Stimulated activated memory B cell treated with anti-CD40 and anti-IgM and Interleukin-4, amounts not matched to agents 10 μg/mL and 1 μg/mL and 100 μg/mL, for 72 hours (primary cell): ENCODE measurements around the gene CPNE5.

ENCODE experiments used
- ATAC-seq: fragments of 150-1000 bp; cut with Tn5 transposase; 2 replicates; pipeline ENCODE4 v1.10.0; 2021
- H3K27ac Mint-ChIP-seq: one replicate; pipeline ENCODE4 v1.8.0; 2022; ENCODE audit warnings: mild to moderate bottlenecking, mixed read lengths
- H3K27me3 Mint-ChIP-seq: one replicate; pipeline ENCODE4 v1.8.0; 2022; ENCODE audit warnings: mixed read lengths
- H3K36me3 Mint-ChIP-seq: one replicate; pipeline ENCODE4 v1.8.0; 2022; ENCODE audit warnings: mixed read lengths
- H3K4me1 Mint-ChIP-seq: one replicate; pipeline ENCODE4 v1.8.0; 2022; ENCODE audit warnings: mixed read lengths
- H3K4me3 Mint-ChIP-seq: one replicate; pipeline ENCODE4 v1.8.0; 2022; ENCODE audit warnings: mild to moderate bottlenecking, moderate library complexity, mixed read lengths
- H3K9me3 Mint-ChIP-seq: one replicate; pipeline ENCODE4 v1.8.0; 2022; ENCODE audit warnings: mixed read lengths

The CPNE5 gene

GRCh38 chr6:36803482-36803881, 35.8 kb downstream of the CPNE5 start:
- no peak for ATAC-seq
- no peak overlapping the region for H3K27ac Mint-ChIP-seq
- no peaks in the 10 kb centered on the region for H3K9me3 Mint-ChIP-seq
- no peak overlapping the region for H3K4me3 Mint-ChIP-seq
- peaks cover 37% of the 10 kb centered on the region for H3K27me3 Mint-ChIP-seq
- H3K4me1 Mint-ChIP-seq: no peaks in the 10 kb centered on the region
- no peaks in the 10 kb centered on the region for H3K36me3 Mint-ChIP-seq

DNA sequence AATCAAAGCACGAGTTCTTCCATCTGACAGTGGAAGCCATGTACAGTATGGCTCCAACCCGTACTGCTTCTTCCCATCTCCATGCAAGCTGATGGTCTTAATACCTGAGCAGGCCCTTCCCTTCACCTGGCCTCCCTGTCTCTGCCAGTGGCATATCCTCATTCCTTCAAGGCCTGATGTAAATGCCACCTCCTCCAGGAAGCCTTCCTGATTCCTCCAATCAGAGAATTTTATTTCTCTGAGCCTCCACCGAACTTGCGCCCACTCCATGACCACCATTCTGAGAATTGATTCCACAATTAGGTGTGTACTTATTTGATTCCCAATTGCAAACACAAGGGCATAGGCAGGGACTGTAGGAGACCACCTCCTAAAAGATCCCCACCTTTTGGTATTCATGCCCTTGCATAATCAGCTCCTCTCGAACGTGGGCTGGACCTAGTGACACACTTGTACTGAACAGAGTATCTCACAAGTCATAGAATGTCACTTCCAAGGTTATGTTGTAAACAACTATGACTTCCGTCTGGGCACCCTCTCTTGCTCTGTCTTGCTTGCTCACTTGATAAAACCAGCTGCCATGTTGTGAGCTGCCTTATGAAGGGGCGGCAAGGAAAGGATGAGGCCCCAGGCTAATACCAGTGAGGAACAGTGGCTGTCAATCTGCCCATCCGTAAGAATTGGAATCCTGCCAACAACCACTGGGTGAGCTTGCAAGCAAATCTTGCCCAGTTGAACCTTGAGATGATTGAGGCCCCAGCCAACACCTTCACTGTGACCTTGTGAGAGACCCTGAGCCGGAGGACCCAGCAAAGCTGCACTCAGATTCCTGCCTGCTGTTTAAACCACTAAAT, 38.8 kb downstream of the CPNE5 start:
- Mint-ChIP-seq H3K27ac (no peak overlapping the region), H3K4me3 (no peak overlapping the region), H3K27me3 (peaks cover 19% of the 10 kb centered on the region), H3K9me3 (no peaks in the 10 kb centered on the region), H3K4me1 (no peaks in the 10 kb centered on the region), H3K36me3 (no peaks in the 10 kb centered on the region)
- no peak for ATAC-seq

DNA sequence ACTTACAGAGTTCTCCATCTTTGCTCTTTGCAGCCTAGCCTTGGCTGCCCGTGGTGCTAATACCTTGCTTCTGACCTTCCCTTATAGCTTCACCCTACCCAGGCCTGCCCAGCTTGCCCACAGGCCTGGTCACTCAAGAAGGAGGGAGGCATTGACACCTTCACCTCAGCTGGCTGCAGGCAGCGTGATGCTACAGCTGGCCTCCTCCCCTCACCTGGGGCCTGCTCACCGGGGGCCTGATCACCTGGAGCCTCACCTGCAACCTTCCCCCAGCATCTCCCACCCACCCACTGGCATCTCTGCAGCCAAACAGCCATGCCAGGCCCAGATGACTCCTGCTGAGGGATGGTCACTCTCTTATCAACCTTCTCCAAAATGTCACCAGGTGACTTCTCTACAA, 40.4 kb downstream of the CPNE5 start:
- Mint-ChIP-seq H3K4me3 (no peak overlapping the region), H3K36me3 (no peaks in the 10 kb centered on the region), H3K27me3 (peaks cover 28% of the 10 kb centered on the region), H3K4me1 (peaks cover 2% of the 10 kb centered on the region), H3K9me3 (no peaks in the 10 kb centered on the region), H3K27ac (no peak overlapping the region)
- ATAC-seq: no peak

DNA sequence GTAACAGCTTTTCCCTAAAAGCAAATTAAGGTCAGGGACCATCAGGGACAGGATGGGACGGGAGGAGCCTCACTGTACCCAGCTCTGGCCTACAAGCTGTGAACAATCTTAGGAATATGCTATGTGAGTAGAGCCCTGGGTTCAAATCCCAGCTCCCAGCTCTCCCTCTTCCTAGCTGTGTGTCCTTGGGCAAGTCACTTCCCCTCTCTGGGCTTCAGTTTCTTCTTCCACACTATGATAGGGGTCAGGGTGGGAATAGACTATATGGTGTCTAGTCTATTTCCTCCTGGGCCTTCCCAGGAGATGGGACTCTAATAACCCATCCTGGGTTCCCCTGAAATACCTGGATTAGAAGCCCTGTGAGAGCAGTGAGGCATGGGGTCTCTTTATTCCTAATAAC, 41.6 kb downstream of the CPNE5 start:
- H3K36me3 Mint-ChIP-seq: no peaks in the 10 kb centered on the region
- H3K27ac Mint-ChIP-seq: no peak overlapping the region
- H3K4me3 Mint-ChIP-seq: no peak overlapping the region
- no peaks in the 10 kb centered on the region for H3K9me3 Mint-ChIP-seq
- peaks cover 40% of the 10 kb centered on the region for H3K27me3 Mint-ChIP-seq
- ATAC-seq: no peak
- peaks cover 7% of the 10 kb centered on the region for H3K4me1 Mint-ChIP-seq

- Mint-ChIP-seq H3K4me1 (peaks cover 7% of the 10 kb centered on the region), H3K27me3 (peaks cover 46% of the 10 kb centered on the region), H3K4me3 (no peak overlapping the region), H3K27ac (no peak overlapping the region), H3K9me3 (no peaks in the 10 kb centered on the region), H3K36me3 (no peaks in the 10 kb centered on the region)
- no peak for ATAC-seq
Observed at GRCh38 chr6:36797055-36797454, 42.2 kb downstream of the CPNE5 start.

- H3K27me3 Mint-ChIP-seq: peaks cover 53% of the 10 kb centered on the region
- ATAC-seq: no peak
- H3K36me3 Mint-ChIP-seq: no peaks in the 10 kb centered on the region
Observed at GRCh38 chr6:36794713-36795065, 44.6 kb downstream of the CPNE5 start.

GRCh38 chr6:36793913-36794712, 45.1 kb downstream of the CPNE5 start:
- H3K27me3 Mint-ChIP-seq: peaks cover 51% of the 10 kb centered on the region
- H3K4me1 Mint-ChIP-seq: peaks cover 7% of the 10 kb centered on the region
- no peak for ATAC-seq
- no peak overlapping the region for H3K4me3 Mint-ChIP-seq
- H3K36me3 Mint-ChIP-seq: no peaks in the 10 kb centered on the region
- no peak overlapping the region for H3K27ac Mint-ChIP-seq
- no peaks in the 10 kb centered on the region for H3K9me3 Mint-ChIP-seq

More at GRCh38 chr6:36794713-36795065, 44.6 kb downstream of the CPNE5 start:
- Mint-ChIP-seq H3K4me3 (no peak overlapping the region), H3K9me3 (no peaks in the 10 kb centered on the region), H3K27ac (no peak overlapping the region), H3K4me1 (peaks cover 7% of the 10 kb centered on the region)

DNA sequence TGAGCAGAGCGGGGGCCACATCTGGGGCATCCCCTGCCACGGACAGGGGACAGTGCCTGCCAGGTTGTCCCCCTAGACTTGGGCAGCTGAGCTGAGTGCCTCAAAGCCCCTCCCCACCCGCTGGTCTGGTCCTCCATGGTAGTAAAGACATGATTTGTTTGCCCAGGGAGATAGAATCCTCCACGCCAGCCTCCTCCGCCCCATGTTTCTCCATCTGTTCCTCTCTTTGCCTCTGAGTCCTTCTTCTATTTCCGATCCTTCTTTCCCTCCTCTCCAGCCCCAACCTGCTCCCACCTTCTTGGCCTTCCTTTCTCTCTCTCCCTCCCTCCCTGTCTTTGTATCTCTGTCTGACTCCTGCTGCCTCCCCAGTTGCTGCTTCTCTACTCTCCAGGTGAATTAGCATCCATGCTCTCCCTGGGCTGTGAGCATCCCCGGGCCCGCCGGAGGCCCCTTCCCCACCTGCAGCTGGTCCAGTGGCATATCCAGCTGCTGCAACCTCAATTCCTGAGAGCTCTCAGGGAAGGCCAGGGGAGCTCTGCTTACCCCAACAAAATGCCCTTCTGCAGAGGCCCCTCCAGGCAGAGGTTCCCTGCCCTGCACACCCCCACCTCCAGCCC, 45.8 kb downstream of the CPNE5 start:
- no peaks in the 10 kb centered on the region for H3K9me3 Mint-ChIP-seq
- peaks cover 55% of the 10 kb centered on the region for H3K27me3 Mint-ChIP-seq
- no peak overlapping the region for H3K4me3 Mint-ChIP-seq
- H3K36me3 Mint-ChIP-seq: no peaks in the 10 kb centered on the region
- no peak overlapping the region for H3K27ac Mint-ChIP-seq
- no peak for ATAC-seq
- peaks cover 7% of the 10 kb centered on the region for H3K4me1 Mint-ChIP-seq

DNA sequence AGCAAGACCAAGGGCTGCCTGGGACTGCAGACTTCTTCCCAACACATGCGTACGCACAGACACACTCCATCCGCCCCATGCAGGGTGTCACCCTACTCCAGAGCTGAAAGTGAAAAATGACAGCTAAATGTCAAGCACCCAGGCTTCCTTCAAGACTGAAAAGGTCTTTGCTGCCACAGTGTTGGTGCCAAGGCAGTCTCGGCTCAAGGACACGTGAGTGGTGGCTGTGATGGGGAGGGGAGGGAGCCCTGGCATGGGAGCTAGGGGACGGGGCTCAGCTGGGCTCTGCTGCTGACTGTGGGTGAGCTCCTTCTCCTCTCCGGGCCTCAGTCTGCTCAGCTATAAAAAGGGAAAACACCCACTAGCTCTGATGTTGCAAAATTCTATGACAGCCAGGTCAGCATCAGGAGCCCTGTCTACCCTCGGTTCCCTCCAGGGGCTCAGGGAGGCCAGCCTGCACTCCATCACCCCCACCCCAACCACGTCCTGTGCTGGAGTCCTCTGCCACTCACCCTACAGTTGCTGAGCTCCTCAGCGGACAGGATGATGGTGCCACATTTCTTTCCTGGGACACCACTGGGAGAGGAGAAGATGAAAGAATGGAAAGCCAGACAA, 47.6 kb downstream of the CPNE5 start:
- peaks cover 7% of the 10 kb centered on the region for H3K4me1 Mint-ChIP-seq
- no peak overlapping the region for H3K4me3 Mint-ChIP-seq
- H3K9me3 Mint-ChIP-seq: no peaks in the 10 kb centered on the region
- peaks cover 67% of the 10 kb centered on the region for H3K27me3 Mint-ChIP-seq
- ATAC-seq: peak; percentile 4
- H3K36me3 Mint-ChIP-seq: no peaks in the 10 kb centered on the region
- H3K27ac Mint-ChIP-seq: no peak overlapping the region

DNA sequence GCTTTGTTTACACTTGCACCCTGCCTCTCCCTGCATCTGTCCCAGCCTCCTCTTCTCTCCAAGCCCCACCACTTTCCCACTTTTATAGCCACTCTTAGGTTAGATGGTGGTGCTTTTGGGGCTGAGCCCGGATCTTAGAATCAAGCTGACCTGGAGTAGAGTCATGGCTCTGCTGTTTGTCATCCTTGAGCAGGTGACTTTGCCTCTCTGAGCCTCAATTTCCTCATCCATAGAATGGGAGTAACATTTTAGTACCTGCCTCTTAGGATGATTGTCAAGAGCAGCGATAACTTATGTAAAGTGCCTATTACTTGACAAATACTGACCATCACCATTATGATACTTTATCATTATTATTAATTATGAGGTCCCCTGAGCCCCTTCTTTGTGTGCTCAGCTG, 48.2 kb downstream of the CPNE5 start:
- no peak for ATAC-seq
- no peaks in the 10 kb centered on the region for H3K9me3 Mint-ChIP-seq
- H3K4me3 Mint-ChIP-seq: no peak overlapping the region
- H3K27me3 Mint-ChIP-seq: peaks cover 67% of the 10 kb centered on the region
- H3K27ac Mint-ChIP-seq: no peak overlapping the region
- H3K36me3 Mint-ChIP-seq: no peaks in the 10 kb centered on the region
- H3K4me1 Mint-ChIP-seq: peaks cover 7% of the 10 kb centered on the region

DNA sequence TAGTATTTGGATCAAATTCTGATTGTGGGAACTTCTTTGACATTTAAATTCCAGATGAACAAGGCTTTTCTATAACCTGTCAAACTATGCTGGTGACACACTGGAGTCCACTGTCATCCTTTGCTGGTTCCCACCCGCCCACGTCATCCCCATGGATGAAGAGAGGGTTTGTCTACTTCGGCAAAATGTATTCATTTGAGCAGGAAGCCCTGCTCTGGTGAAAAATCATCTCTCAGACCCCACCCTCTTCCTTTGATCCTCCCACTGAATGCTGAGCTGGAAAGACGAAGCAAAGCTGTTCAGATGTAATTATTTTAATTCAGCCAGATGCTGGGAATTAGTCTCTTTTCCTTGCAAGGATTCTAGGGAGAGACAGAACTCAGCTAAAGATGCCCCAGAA, 50.5 kb downstream of the CPNE5 start:
- Mint-ChIP-seq H3K4me1 (peaks cover 3% of the 10 kb centered on the region), H3K4me3 (no peak overlapping the region), H3K9me3 (no peaks in the 10 kb centered on the region), H3K27ac (no peak overlapping the region), H3K27me3 (peaks cover 51% of the 10 kb centered on the region), H3K36me3 (no peaks in the 10 kb centered on the region)
- no peak for ATAC-seq

DNA sequence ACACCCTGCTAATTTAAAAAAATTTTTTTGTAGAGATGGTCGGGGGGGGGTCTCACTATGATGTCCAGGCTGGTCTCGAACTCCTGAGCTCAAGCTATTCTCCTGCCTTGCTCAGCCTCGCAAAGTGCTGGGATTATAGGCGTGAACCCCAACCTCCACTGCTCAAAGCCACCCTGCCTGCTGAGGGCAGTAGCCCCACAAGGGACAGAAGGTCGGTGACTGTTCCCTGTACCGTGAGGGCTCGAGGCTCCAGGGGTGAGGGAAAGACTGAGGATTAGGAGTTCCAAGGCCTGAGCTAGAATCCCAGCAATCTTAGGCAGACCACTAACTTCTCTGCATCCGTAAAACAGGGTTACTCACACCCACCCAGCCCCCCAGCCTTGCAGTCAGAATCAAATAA, 51.1 kb downstream of the CPNE5 start:
- Mint-ChIP-seq H3K4me1 (no peaks in the 10 kb centered on the region), H3K4me3 (no peak overlapping the region), H3K9me3 (no peaks in the 10 kb centered on the region), H3K27me3 (peaks cover 45% of the 10 kb centered on the region), H3K27ac (no peak overlapping the region), H3K36me3 (no peaks in the 10 kb centered on the region)
- no peak for ATAC-seq

DNA sequence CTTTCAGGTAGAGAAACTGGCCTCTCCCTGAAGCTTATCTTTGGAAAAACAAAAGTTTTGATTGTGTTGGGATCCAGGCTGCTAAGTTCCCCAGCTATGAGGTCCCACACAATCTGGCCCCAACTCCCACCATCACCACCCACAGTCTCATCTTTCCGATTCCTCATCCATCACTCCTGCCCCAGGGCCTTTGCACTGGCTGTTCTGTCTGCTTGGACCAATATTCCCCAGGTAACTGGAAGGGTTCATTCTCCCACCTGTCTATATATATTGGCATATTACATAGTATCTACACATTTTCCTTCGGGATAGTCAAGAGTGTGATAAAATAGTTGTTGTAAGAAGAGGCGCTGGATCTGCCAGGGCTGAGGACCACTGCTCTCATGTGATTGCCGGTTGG, 52.0 kb downstream of the CPNE5 start:
- no peak for ATAC-seq
- H3K9me3 Mint-ChIP-seq: no peaks in the 10 kb centered on the region
- H3K27me3 Mint-ChIP-seq: peaks cover 35% of the 10 kb centered on the region
- H3K27ac Mint-ChIP-seq: no peak overlapping the region
- H3K4me3 Mint-ChIP-seq: no peak overlapping the region
- peaks cover 7% of the 10 kb centered on the region for H3K4me1 Mint-ChIP-seq
- H3K36me3 Mint-ChIP-seq: no peaks in the 10 kb centered on the region

DNA sequence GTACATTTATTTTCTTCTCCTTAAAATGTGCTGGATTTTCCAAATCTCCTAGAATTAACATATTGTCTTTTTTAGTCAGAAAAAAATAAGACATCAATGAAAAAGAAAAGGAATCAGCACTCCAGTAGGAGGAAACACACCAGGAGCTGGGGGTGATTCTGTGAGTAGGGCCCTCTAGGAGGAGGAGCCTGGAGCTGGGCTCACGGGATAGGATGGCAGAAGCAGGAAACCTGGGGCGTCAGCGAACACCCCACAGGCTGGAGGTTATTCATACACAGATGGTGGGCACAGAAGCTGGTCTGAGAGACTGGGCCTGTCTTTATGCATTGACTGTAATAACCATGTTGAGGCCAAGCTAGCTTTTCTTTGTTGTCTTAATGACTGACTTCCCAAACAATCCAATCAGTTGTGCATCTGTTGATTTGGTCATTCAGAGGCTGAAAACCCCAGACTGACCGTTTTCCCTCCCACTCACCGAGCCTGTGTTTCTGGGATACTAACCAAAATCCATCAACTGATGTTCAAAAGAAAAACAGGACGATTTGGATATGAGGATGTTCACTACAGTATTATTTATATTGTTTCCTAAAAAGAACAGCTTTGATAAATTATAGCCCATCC, 53.1 kb downstream of the CPNE5 start:
- no peaks in the 10 kb centered on the region for H3K36me3 Mint-ChIP-seq
- no peak overlapping the region for H3K4me3 Mint-ChIP-seq
- no peak for ATAC-seq
- no peak overlapping the region for H3K27ac Mint-ChIP-seq
- H3K27me3 Mint-ChIP-seq: peaks cover 25% of the 10 kb centered on the region
- peaks cover 17% of the 10 kb centered on the region for H3K4me1 Mint-ChIP-seq
- H3K9me3 Mint-ChIP-seq: no peaks in the 10 kb centered on the region

DNA sequence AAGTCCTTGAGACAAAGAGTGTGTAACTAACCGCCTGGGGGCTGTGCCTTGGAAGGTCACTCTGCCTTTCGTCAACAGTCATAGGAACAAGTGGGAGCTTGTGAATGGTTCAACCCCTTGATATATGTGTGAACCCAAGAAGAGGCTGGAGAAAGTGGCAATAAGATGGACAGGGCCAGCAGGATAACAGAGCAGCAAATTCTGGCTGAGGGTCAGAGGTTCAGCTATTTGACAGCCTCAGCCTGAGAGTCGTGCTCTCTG, 54.9 kb downstream of the CPNE5 start:
- no peaks in the 10 kb centered on the region for H3K36me3 Mint-ChIP-seq
- H3K9me3 Mint-ChIP-seq: no peaks in the 10 kb centered on the region
- H3K4me1 Mint-ChIP-seq: peaks cover 31% of the 10 kb centered on the region
- no peak for ATAC-seq
- no peak overlapping the region for H3K27ac Mint-ChIP-seq
- H3K27me3 Mint-ChIP-seq: peaks cover 30% of the 10 kb centered on the region
- H3K4me3 Mint-ChIP-seq: no peak overlapping the region
